Stimulated activated naive CD4-positive, alpha-beta T cell treated with Interleukin-2 at 50 U/mL for 16 hours (primary cell): Measurements from ENCODE around the gene LSMEM2.
A peak's percentile ranks its signal among the peaks of the same experiment; 100 is the strongest.
"Not testable (repeated sequence)": the region's sequence is repeated elsewhere in the genome, so short reads cannot be mapped to it uniquely, and the experiment has no call there.

ENCODE experiments used
- DNase-seq: peaks from one replicate; lab custom pipeline; 2025; lab: John Stamatoyannopoulos, UW

LSMEM2 gene

DNA sequence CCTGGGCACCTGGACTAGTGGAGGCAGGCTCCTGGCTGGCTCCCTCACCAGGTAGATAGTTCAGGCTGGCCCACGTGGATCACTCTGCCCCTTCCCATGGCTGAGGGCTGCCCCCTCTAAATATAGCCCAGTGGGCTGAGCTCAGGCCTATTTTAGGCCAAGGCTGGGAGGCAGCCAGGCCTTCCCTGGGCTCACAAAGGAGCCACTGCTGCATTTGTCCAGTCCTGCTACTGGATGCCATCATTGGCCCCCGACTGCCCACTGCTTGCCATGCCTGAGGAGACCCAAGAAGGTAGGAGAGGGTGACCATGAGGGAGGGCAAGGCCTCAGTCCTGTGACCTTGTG is at the start of gene LSMEM2:
LSMEM2 (plus strand) TSS at position 208 of the 345 bp plus-strand sequence; CDS start at position 235, 27 bp downstream.
- DNase-seq: no peak

GRCh38 chr3:50229490-50229889 is 49.4 kb upstream of the LSMEM2 start:
- DNase-seq: no peak

DNA sequence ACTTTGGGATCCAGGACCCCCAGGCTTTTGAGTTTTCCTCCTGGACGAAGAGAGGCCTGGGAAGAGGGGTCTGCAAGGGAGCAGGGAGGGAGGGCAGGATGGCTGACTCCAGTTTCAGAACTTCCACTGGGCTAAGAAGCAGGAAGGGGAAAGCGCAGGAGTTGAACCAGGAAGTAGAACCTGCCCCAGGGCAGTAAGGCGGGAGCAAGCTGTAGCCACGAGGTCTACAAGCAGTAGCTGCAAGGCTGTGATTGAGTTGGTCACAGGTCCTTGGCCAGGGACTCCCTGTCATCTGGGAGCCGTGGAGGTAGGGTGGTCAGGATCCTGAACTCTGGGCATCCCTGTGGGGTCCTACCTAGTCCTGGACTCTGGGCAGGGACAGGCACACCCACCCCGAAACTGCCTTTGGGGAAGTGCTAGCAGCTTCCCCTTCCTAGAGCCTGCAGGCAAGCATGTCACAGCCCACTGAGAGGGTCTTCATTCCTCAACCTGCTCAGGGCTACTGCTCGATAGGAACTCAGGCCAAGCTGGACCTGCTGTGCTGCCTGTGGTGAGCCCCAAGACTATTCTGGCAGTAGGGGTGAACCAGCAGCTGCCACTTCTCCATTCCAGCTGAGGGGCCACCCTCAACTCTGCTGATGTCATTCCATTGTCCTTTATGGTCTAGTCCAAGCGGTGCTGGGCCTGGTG is 48.6 kb upstream of the LSMEM2 start:
- DNase-seq: no peak

DNA sequence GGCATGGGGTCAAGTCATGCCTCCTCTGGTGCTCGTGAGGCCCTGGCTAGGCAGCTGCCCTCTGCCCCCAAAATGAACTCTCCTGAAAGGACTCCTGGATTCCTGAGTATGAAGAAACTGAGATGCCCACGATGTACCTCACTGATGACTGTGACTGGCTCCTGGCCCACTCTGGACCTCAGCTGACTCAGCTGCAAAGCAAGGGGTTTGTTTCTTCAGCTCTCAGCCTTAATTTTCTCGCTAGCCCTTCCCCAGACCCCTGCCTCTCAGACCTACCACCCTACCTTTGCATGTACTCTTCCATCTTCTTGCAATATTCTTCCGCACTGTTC is 48.1 kb upstream of the LSMEM2 start:
- no peak for DNase-seq

GRCh38 chr3:50231581-50231980 is 47.3 kb upstream of the LSMEM2 start:
- DNase-seq: no peak

- DNase-seq: no peak
Observed at GRCh38 chr3:50232303-50232702, 46.6 kb upstream of the LSMEM2 start.

DNA sequence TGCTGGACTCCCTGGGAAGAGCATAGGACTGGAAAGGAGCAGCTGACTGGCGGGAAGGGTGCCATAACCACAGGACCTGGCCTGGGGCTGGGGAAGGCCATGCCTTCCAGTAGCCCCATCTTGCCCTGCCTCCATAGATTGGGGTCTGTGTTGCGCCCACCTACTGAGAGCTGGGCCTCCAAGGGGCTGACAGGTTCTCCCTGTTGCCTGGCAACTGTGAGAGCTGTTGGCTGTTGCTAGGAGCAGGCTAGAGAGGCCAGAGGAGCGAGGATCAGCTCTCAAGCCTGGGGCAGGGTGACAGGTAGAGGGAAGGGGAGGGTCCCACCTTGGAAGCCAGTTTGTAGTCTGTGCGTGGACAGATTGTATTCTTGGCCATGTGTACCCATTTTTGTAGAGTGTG is 45.7 kb upstream of the LSMEM2 start:
- no peak for DNase-seq

- DNase-seq: peak; percentile 99
Observed at GRCh38 chr3:50235716-50236483, 43.0 kb upstream of the LSMEM2 start, which contains the start of gene GNAI2. TSS of gene GNAI2 (plus strand) at chr3:50236204. CDS start at chr3:50236336, 132 bp downstream.

DNA sequence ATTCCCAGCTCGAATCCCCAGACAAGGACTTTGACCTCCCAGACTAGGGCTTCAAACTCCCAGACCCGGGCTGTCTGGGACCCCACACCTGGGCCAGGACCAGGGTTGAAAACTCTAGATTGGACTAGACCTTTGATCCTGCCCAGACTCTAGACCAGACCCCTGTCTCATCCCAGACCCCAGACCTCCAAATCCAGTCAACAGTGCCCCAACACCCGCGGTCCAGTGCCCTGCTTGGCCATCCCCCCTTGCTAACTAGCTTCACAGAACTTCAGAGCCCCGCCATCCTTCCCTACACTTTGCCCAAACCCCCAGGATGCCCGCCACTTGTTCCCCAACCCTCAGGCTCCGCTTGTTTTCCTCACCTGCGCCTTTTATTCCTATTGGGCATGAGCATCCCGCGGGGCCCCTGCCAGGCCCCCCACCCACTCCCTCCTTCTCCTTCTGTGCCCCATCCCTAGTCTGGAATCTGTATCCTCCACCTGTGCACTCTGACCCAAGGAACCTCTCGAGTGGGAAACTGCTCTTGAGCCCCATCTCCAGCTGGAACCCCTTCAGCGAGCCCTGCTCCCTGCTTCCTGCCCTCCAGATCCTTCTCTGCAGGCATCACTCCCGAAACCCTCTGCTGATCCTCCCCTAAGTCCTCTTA is 42.3 kb upstream of the LSMEM2 start:
- DNase-seq: no peak

- DNase-seq: peak; percentile 32
Observed at GRCh38 chr3:50237133-50237651, 41.7 kb upstream of the LSMEM2 start.

GRCh38 chr3:50237754-50238548 is 40.9 kb upstream of the LSMEM2 start:
- peak; percentile 91 for DNase-seq

DNA sequence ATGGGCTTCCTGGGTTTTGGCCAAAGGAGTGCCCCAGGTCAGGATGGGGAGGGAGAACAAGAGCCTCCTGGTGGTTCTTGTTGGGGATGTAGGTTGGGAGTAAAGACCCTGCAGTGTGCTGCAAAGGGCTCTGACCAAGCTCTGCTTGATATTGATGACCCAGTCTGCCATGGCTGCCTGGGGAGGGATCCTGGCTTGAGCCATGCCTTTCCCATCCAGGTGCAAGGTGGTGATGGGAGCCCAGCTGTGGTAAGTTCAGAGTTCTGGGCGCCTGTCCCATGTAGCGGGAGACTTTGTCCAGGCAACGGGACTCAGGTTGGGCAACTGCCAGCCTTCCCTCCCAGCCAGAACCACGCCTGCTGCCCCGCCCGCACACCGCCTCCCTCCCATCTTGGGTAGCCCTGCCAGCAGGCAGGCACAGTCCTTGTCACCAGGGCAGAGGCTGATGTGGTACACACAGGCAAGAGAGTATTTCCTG is 40.3 kb upstream of the LSMEM2 start:
- peak; percentile 28 for DNase-seq

- DNase-seq: no peak
Observed at GRCh38 chr3:50239649-50240048, 39.2 kb upstream of the LSMEM2 start.

- no peak for DNase-seq
Observed at GRCh38 chr3:50241163-50241562, 37.7 kb upstream of the LSMEM2 start.

DNA sequence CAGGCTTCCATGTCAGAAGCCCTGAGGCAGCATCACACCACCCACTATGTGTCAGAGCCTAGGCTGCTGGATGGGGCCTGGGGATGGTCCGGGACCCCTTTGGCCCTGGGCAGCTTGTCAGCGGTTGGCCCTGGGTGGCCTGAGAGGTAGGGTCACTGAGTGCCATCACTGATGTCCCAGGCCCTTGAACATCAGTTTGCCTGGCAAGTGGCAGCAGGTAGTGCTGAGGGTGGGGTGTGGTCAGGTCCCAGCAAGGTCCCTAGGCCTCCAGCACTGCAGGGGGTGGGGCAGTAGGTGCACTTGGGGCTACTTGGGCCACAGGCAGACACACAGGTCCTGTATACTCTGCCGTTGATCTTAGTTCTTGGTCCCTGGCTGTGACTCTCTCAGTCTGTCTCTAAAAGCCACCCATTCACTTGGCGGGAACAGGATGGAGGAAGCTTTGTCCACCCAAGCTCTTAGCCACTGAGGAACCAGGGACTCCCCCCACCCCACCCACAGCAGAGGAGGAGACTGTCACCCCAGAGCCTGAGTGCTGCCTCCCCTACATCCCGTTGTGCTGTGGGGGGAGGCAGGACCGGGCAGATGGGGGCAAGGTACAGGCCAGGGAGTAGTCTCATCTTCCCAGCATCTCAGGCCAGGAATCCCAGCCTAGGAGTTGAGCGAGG is 37.0 kb upstream of the LSMEM2 start:
- no peak for DNase-seq

- DNase-seq: no peak
Observed at GRCh38 chr3:50242381-50242770, 36.5 kb upstream of the LSMEM2 start.

DNA sequence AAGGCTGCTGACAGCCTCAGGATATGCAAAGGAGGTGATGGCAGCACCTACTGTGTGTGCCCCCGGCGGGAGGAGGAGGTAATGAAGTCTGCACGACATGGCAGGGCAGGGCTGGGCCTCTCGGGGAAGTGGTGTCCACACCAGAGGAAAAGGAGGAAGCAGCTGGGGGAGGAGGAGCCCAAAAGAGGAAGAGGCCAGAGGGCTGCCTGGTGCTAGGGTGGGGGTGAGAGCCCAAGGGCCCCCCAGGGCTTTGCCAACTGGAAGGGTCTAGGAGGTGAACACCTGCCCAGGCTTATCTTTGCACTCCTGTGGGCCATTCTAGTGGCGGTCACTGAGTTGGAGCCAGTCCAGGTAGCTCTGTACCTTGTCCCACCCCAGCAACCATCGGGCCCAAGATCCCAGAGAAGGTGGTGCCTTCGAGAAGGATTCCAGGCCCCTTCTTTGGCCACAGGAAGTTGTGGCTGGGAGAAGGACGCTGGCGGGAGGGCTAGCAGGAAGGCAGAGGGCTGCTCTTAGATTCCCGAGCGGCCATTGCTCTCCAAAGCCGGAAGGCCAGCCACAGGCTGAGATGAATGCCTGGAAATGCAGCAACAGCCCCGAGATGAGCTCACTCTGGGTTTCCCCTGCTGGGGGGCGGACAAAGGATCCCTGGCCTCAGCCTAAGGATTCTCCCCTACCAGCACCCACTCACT is 35.9 kb upstream of the LSMEM2 start:
- peak; percentile 53 for DNase-seq

DNA sequence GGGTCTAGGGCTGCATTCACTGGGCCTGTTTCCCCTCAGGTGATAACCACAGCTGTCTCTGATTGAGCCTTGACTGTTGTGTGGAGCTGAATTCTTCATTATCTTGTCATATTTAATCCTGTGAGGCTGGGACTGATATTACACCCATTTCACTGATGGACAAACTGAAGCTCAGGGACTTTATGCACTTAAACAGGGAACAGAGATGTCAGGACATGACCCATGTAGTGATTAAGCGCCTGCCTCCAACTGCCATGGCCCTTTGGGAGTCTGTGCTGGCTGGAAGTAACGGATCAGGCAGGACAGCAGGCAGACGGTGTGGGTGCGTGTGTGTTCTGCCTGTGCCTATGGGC is 35.4 kb upstream of the LSMEM2 start:
- DNase-seq: no peak

DNA sequence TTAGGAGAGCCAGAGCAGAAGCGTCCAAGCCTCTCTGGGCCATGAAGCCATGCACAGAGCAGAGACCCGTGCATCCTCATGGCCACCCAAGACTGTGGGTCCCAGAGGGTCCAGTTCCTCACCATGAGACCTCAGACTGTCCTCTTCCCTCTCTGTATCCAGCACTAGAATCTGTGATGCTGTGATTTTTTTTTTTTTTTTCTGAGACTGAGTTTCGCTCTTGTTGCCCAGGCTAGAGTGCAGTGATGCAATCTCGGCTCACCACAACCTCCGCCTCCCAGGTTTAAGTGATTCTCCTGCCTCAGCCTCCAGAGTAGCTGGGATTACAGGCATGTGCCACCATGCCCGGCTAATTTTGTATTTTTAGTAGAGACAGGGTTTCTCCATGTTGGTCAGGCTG is 34.1 kb upstream of the LSMEM2 start:
- DNase-seq: not testable (repeated sequence)

- no peak for DNase-seq
Observed at GRCh38 chr3:50245251-50245745, 33.6 kb upstream of the LSMEM2 start.
